ENCODE measurements around the gene BTBD17. TPM values are rescaled to one million over a fixed set of nuclear protein-coding genes. Genes with fewer than 3 reads are reported as not detected.

Gene BTBD17
- total and polyA plus RNA-seq, 4 donors, result 0.17 TPM; not detected in 3

- no peak for DNase-seq
- TF ChIP-seq CTCF (IDR thresholded peaks at IDR 0.05; ENCODE audit: control extremely low read depth, extremely low read depth), result no peak
- peaks cover 25 to 43% (median 26%) of the 10 kb centered on the region in 3 donors for H3K27me3 ChIP-seq (ENCODE audit: control insufficient read depth in 3 of 3, insufficient read depth in 3 of 3, low read length in 2 of 3)
Measured at GRCh38 chr17:74349120-74349519, 12.5 kb downstream of the BTBD17 start.

GRCh38 chr17:74347646-74348045, 14.0 kb downstream of the BTBD17 start:
- ATAC-seq (ENCODE audit: insufficient read depth, low FRiP score), result no peak
- Histone ChIP-seq H3K27me3 (ENCODE audit: control insufficient read depth in 3 of 3, insufficient read depth in 3 of 3, low read length in 2 of 3) (peaks cover 13 to 29% (median 15%) of the 10 kb centered on the region in 3 donors), H3K27ac (ENCODE audit: low read depth in 1 of 2, low read length in 1 of 2) (no peak overlapping the region), H3K9me3 (ENCODE audit: control insufficient read depth in 4 of 4, insufficient read depth in 3 of 4, low read length in 3 of 4) (no peaks in the 10 kb centered on the region), H3K4me1 (ENCODE audit: control insufficient read depth in 5 of 5, insufficient read depth in 5 of 5, low read length in 5 of 5) (no peaks in the 10 kb centered on the region), H3K9ac (ENCODE audit: insufficient read depth in 1 of 2, low read length in 2 of 2) (no peak overlapping the region), H3K4me3 (no peak overlapping the region), H3K36me3 (ENCODE audit: control insufficient read depth in 4 of 4, insufficient read depth in 4 of 4, low read length in 4 of 4) (no peaks in the 10 kb centered on the region)
- no peak for DNase-seq
- no peak for TF ChIP-seq CTCF (IDR thresholded peaks at IDR 0.05; ENCODE audit: control extremely low read depth, extremely low read depth)
- WGBS, 2 donors, result 83 to 89% methylated on average over 14 of the region's 14 CpGs

More at GRCh38 chr17:74349120-74349519, 12.5 kb downstream of the BTBD17 start:
- H3K9me3 ChIP-seq (ENCODE audit: control insufficient read depth in 4 of 4, insufficient read depth in 3 of 4, low read length in 3 of 4), result peaks cover 0 to 2% (median 0%) of the 10 kb centered on the region in 4 donors
- no peak for ATAC-seq (ENCODE audit: insufficient read depth, low FRiP score)
- H3K9ac ChIP-seq (ENCODE audit: insufficient read depth in 1 of 2, low read length in 2 of 2), result no peak overlapping the region
- no peaks in the 10 kb centered on the region for H3K36me3 ChIP-seq (ENCODE audit: control insufficient read depth in 4 of 4, insufficient read depth in 4 of 4, low read length in 4 of 4)
- H3K27ac ChIP-seq (ENCODE audit: low read depth in 1 of 2, low read length in 1 of 2), result no peak overlapping the region
- WGBS, 2 donors, result 68 to 75% methylated on average over 19 of the region's 19 CpGs
- no peak overlapping the region for H3K4me3 ChIP-seq
- no peaks in the 10 kb centered on the region for H3K4me1 ChIP-seq (ENCODE audit: control insufficient read depth in 5 of 5, insufficient read depth in 5 of 5, low read length in 5 of 5)

- no peak overlapping the region for H3K4me3 ChIP-seq
- ATAC-seq (ENCODE audit: insufficient read depth, low FRiP score) (no peak), DNase-seq (no peak)
- no peaks in the 10 kb centered on the region for H3K36me3 ChIP-seq (ENCODE audit: control insufficient read depth in 4 of 4, insufficient read depth in 4 of 4, low read length in 4 of 4)
- H3K4me1 ChIP-seq (ENCODE audit: control insufficient read depth in 5 of 5, insufficient read depth in 5 of 5, low read length in 5 of 5), result peaks cover 0 to 2% (median 0%) of the 10 kb centered on the region in 5 donors
- no peak overlapping the region for H3K9ac ChIP-seq (ENCODE audit: insufficient read depth in 1 of 2, low read length in 2 of 2)
- H3K9me3 ChIP-seq (ENCODE audit: control insufficient read depth in 4 of 4, insufficient read depth in 3 of 4, low read length in 3 of 4), result no peaks in the 10 kb centered on the region
- H3K27me3 ChIP-seq (ENCODE audit: control insufficient read depth in 3 of 3, insufficient read depth in 3 of 3, low read length in 2 of 3), result peaks cover 0 to 12% (median 4%) of the 10 kb centered on the region in 3 donors
- no peak overlapping the region for H3K27ac ChIP-seq (ENCODE audit: low read depth in 1 of 2, low read length in 1 of 2)
- TF ChIP-seq CTCF (IDR thresholded peaks at IDR 0.05; ENCODE audit: control extremely low read depth, extremely low read depth), result no peak
- 78 to 85% methylated on average over 13 of the region's 13 CpGs for WGBS, 2 donors
Measured at GRCh38 chr17:74345433-74346241, 16.0 kb downstream of the BTBD17 start.
